Glutamatergic neuron (in vitro differentiated cells): ENCODE data around the gene NR3C2. TPM values are rescaled to one million over a fixed set of nuclear protein-coding genes. Genes with fewer than 3 reads are reported as not detected.

Experiments
- DNase-seq: peaks from one replicate; pipeline ENCODE4 v3.0.0; 2022
- H3K27ac Mint-ChIP-seq: one replicate; pipeline ENCODE4 v1.8.0; 2020; ENCODE audit warnings: mild to moderate bottlenecking, mixed read lengths, inconsistent platforms; ENCODE audit not compliant: unreplicated experiment
- H3K27me3 Mint-ChIP-seq: one replicate; pipeline ENCODE4 v1.8.0; 2020; ENCODE audit warnings: mild to moderate bottlenecking, moderate library complexity, mixed read lengths, inconsistent platforms; ENCODE audit not compliant: unreplicated experiment
- H3K36me3 Mint-ChIP-seq: one replicate; pipeline ENCODE4 v1.8.0; 2020; ENCODE audit warnings: mild to moderate bottlenecking, mixed read lengths, inconsistent platforms; ENCODE audit not compliant: unreplicated experiment
- H3K4me1 Mint-ChIP-seq: one replicate; pipeline ENCODE4 v1.8.0; 2020; ENCODE audit warnings: mild to moderate bottlenecking, low read depth, mixed read lengths, inconsistent platforms; ENCODE audit not compliant: unreplicated experiment
- H3K4me3 Mint-ChIP-seq: one replicate; pipeline ENCODE4 v1.8.0; 2020; ENCODE audit warnings: mild to moderate bottlenecking, mixed read lengths, inconsistent platforms; ENCODE audit not compliant: unreplicated experiment
- H3K9me3 Mint-ChIP-seq: one replicate; pipeline ENCODE4 v1.8.0; 2020; ENCODE audit warnings: mild to moderate bottlenecking, moderate library complexity, mixed read lengths, inconsistent platforms; ENCODE audit not compliant: unreplicated experiment
- CTCF ChIP-seq: fragments of 200-600 bp; sonication (generic); IDR thresholded peaks from one replicate; pipeline ENCODE4 v1.5.0; 2021; ENCODE audit not compliant: partially characterized antibody, unreplicated experiment
- total RNA-seq: library from RNA; stranded (reverse); fragmentation: NEBNext Ultra II Directional; extraction: Animal tissue kit (Norgen Biotek cat#: 25700); gene quantifications from one replicate; pipeline ENCODE4 v1.2.1, GENCODE V29; 2021; ENCODE audit not compliant: unreplicated experiment

NR3C2 gene
- total RNA-seq, 1 donor from 2014 or later: 0.29 TPM

- Mint-ChIP-seq H3K36me3 (no peaks in the 10 kb centered on the region), H3K27ac (no peak overlapping the region), H3K9me3 (peaks cover 4% of the 10 kb centered on the region), H3K4me1 (peaks cover 12% of the 10 kb centered on the region), H3K27me3 (peaks cover 4% of the 10 kb centered on the region), H3K4me3 (no peak overlapping the region)
- DNase-seq: no peak
- no peak for TF ChIP-seq CTCF
Observed at GRCh38 chr4:148067301-148067916, 374.8 kb downstream of the NR3C2 start.

GRCh38 chr4:148065075-148065474, 377.1 kb downstream of the NR3C2 start:
- no peak for DNase-seq
- H3K9me3 Mint-ChIP-seq: peaks cover 4% of the 10 kb centered on the region
- no peak for TF ChIP-seq CTCF
- no peaks in the 10 kb centered on the region for H3K36me3 Mint-ChIP-seq
- peaks cover 2% of the 10 kb centered on the region for H3K27me3 Mint-ChIP-seq
- H3K4me1 Mint-ChIP-seq: peaks cover 8% of the 10 kb centered on the region
- no peak overlapping the region for H3K4me3 Mint-ChIP-seq
- H3K27ac Mint-ChIP-seq: no peak overlapping the region

- H3K27ac Mint-ChIP-seq: no peak overlapping the region
- TF ChIP-seq CTCF: no peak
- H3K4me3 Mint-ChIP-seq: no peak overlapping the region
- DNase-seq: no peak
- peaks cover 8% of the 10 kb centered on the region for H3K4me1 Mint-ChIP-seq
- peaks cover 4% of the 10 kb centered on the region for H3K9me3 Mint-ChIP-seq
- H3K27me3 Mint-ChIP-seq: no peaks in the 10 kb centered on the region
- no peaks in the 10 kb centered on the region for H3K36me3 Mint-ChIP-seq
Observed at GRCh38 chr4:148064451-148064850, 377.8 kb downstream of the NR3C2 start.

GRCh38 chr4:148062301-148062950, 379.8 kb downstream of the NR3C2 start:
- no peak for DNase-seq
- H3K4me3 Mint-ChIP-seq: no peak overlapping the region
- no peaks in the 10 kb centered on the region for H3K9me3 Mint-ChIP-seq
- H3K36me3 Mint-ChIP-seq: no peaks in the 10 kb centered on the region
- H3K27me3 Mint-ChIP-seq: no peaks in the 10 kb centered on the region
- TF ChIP-seq CTCF: no peak
- no peak overlapping the region for H3K27ac Mint-ChIP-seq
- H3K4me1 Mint-ChIP-seq: peaks cover 17% of the 10 kb centered on the region

- no peak for TF ChIP-seq CTCF
- DNase-seq: no peak
- H3K9me3 Mint-ChIP-seq: no peaks in the 10 kb centered on the region
- peaks cover 21% of the 10 kb centered on the region for H3K4me1 Mint-ChIP-seq
- H3K36me3 Mint-ChIP-seq: no peaks in the 10 kb centered on the region
- no peak overlapping the region for H3K27ac Mint-ChIP-seq
- H3K27me3 Mint-ChIP-seq: no peaks in the 10 kb centered on the region
- H3K4me3 Mint-ChIP-seq: no peak overlapping the region
Observed at GRCh38 chr4:148061795-148062194, 380.4 kb downstream of the NR3C2 start.
